Activated CD8-positive, alpha-beta T cell treated with anti-CD3 and anti-CD28 coated beads for 36 hours (primary cell): Measurements from ENCODE around the gene CFH. TPM values are rescaled to one million over a fixed set of nuclear protein-coding genes. Genes with fewer than 3 reads are reported as not detected.

Experiments used
- total RNA-seq, 2 experiments: library from RNA; stranded (reverse); gene quantifications; one replicate each; pipeline ENCODE4 v1.2.3, GENCODE V29; 2021

CFH gene
- total RNA-seq, 2 experiments from 2014 or later = 0.38 to 0.68 TPM

Other genes starting within 250 kb of the CFH start
- gene KCNT2, start 43.6 kb upstream of the CFH start, total RNA-seq = not detected
- not detected for gene CFHR3, start 122.8 kb downstream of the CFH start, total RNA-seq
- gene CFHR1, start 167.7 kb downstream of the CFH start, total RNA-seq = not detected
- gene CFHR4, start 236.0 kb downstream of the CFH start, total RNA-seq = not detected